ENCODE measurements around the gene ZNF800.

DNA sequence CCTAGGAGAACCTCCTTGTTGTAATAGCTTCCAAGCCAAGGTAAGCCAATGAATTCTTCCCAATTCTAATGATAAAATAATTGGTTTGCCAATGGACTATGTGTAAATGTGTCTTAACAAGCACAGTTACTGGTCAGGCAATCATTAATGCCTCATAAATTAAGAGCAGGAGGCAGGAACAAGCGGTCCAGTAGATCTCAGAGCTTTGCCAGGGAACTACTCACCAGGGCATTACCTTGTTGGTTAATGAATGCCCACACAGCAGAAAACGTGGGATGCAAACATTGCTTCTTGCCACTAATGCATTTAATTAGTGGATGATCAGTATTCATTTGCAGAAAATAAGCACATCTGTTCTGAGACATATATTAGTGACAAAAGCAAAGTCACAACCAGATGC lies 26.7 kb upstream of the ZNF800 start:
- TF ChIP-seq YY1 (IDR thresholded peaks at IDR 0.05) (no peak), FOXA1 (IDR thresholded peaks at IDR 0.05) (no peak), JUND (IDR thresholded peaks at IDR 0.05) (no peak), HNF4A (conservative IDR thresholded peaks at IDR 0.05) (no peak), SP1 (IDR thresholded peaks at IDR 0.05) (no peak)
- TF ChIP-seq, protein P1, sequence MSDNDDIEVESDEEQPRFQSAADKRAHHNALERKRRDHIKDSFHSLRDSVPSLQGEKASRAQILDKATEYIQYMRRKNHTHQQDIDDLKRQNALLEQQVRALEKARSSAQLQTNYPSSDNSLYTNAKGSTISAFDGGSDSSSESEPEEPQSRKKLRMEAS (IDR thresholded peaks at IDR 0.05): no peak
- TF ChIP-seq, protein P2, sequence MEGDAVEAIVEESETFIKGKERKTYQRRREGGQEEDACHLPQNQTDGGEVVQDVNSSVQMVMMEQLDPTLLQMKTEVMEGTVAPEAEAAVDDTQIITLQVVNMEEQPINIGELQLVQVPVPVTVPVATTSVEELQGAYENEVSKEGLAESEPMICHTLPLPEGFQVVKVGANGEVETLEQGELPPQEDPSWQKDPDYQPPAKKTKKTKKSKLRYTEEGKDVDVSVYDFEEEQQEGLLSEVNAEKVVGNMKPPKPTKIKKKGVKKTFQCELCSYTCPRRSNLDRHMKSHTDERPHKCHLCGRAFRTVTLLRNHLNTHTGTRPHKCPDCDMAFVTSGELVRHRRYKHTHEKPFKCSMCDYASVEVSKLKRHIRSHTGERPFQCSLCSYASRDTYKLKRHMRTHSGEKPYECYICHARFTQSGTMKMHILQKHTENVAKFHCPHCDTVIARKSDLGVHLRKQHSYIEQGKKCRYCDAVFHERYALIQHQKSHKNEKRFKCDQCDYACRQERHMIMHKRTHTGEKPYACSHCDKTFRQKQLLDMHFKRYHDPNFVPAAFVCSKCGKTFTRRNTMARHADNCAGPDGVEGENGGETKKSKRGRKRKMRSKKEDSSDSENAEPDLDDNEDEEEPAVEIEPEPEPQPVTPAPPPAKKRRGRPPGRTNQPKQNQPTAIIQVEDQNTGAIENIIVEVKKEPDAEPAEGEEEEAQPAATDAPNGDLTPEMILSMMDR (IDR thresholded peaks at IDR 0.05; ENCODE audit: low read depth, low read length, missing input control): no peak
- TF ChIP-seq, protein P3, sequence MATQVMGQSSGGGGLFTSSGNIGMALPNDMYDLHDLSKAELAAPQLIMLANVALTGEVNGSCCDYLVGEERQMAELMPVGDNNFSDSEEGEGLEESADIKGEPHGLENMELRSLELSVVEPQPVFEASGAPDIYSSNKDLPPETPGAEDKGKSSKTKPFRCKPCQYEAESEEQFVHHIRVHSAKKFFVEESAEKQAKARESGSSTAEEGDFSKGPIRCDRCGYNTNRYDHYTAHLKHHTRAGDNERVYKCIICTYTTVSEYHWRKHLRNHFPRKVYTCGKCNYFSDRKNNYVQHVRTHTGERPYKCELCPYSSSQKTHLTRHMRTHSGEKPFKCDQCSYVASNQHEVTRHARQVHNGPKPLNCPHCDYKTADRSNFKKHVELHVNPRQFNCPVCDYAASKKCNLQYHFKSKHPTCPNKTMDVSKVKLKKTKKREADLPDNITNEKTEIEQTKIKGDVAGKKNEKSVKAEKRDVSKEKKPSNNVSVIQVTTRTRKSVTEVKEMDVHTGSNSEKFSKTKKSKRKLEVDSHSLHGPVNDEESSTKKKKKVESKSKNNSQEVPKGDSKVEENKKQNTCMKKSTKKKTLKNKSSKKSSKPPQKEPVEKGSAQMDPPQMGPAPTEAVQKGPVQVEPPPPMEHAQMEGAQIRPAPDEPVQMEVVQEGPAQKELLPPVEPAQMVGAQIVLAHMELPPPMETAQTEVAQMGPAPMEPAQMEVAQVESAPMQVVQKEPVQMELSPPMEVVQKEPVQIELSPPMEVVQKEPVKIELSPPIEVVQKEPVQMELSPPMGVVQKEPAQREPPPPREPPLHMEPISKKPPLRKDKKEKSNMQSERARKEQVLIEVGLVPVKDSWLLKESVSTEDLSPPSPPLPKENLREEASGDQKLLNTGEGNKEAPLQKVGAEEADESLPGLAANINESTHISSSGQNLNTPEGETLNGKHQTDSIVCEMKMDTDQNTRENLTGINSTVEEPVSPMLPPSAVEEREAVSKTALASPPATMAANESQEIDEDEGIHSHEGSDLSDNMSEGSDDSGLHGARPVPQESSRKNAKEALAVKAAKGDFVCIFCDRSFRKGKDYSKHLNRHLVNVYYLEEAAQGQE (IDR thresholded peaks at IDR 0.05): no peak

All from liver (tissue), 3 donors.